AG08395 (cell line): ENCODE results near the gene UAP1L1.
"Not testable (repeated sequence)": the region's sequence is repeated elsewhere in the genome, so short reads cannot be mapped to it uniquely, and the experiment has no call there.

Source experiments
- DNase-seq: peaks from one replicate; pipeline ENCODE4 v3.0.0; 2012; ENCODE audit warnings: mixed read lengths, low spot score

Gene UAP1L1

DNA sequence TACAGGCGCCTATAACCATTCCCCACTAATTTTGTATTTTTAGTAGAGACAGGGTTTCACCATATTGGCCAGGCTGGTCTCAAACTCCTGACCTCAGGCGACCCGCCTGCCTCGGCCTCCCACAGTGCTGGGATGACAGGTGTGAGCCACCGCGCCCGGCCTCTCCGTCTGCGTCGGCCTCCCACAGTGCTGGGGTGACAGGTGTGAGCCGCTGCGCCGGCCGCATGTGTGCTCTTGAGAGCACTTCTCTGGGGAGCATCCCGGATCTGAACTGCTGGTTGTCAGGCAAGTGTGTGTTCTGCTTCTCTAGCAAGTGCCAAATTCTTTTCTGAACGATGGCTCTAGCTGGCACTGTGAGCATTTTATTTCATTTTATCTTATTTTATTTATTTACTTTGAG lies 19.8 kb upstream of the UAP1L1 start:
- no peak for DNase-seq

DNA sequence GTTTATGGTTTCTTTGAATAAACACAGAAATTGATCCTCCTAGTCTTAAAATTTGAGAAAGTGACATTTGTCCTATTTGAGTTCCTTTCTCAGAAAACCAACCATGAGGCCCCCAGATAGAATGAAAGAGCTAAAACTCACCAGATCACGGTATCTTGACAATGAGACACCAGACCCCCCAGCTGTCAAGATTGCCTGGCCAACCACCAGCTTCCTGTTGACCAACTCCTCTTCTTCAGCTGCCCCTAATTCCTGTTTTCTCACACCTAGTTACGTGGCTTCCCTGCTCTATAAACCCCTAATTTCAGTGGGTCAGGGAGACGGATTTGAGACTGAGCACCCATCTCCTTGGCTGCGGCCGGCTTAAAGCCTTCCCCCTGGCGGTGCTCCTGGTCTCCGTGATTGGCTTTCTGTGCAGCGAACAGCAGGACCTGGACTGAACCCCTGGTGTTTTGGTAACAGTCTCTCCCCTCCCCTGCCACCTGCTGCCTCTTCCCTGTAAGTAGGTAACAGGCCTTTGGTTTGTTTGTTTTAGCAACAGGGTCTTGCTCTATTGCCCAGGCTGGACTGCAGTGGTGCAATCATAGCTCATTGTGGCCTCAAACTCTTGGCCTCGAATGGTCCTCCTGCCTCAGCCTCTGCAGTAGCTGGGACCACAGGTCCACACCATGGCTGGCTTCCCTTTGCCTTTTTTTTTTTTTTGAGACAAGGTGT lies 18.6 kb upstream of the UAP1L1 start:
- no peak for DNase-seq

DNA sequence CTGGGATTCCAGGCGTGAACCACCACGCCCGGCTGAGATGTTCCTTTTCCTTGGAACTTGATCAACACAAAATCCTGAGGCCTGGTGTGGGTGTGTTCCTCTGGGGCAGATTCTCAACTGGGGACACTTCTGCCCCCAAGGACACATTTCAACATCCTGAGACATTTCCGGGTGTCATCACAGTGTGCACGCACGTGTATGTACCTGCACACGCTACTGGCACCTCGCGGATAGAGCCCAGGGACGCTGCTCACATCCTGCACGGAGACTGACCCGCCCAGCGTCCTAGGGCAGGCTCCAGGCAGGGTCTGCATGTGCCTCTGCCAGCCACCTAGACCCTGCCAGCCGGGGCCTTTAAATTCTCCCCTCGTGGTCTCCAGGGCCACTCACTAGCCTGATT lies 14.9 kb upstream of the UAP1L1 start:
- no peak for DNase-seq

DNA sequence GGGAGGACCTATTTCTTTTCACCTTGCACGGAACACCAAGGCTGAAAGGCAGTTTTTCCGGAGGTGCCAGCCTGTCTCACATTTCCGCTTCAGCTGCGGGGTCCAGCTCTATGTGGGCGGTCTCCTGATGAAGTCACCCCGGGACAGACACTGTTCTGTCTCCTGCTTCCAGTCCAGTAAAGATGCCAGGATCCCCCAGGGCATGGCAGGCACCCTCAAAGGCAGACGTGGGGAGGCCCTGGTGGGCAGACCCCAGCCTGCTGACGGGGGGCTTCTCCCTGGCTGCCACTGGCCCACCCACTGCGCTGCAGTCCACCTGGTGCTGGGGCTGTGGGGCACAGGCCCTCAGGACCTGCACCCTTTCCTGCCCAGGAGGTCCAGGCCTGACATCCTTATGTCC lies 14.5 kb upstream of the UAP1L1 start:
- not testable (repeated sequence) for DNase-seq

DNA sequence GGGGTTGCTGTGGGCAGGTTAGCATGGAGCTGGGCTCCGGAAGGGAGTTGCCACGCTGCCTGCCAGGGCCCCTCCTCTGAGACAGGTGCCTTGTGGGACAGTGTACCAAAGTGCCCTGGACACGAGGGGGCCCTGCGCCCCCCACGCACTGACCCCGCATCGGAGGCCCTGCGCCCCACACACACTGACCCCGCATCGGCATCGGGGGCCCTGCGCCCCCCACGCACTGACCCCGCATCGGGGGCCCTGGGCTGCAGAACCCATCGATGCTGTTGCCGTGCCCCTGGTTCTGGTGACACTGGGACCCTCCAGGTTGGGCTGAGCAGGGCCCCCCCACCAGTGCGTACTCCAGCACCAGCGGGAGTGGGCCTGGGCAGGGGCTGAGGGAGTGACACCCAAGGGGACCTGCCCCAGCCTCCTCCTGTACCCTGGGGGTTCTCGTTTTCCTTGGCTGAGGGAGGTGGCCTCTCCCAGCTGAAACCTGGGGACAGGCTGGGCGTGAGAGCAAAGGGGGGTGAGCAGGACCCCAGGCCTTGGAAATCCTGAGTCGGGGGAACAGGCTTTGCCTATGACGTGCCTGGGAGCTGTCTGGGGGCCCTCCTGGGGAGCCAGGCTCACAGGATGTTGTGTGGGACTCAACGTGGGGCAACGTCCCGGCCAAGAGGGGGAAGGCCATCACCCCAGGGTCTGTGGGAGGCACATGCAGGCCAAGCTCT lies 13.8 kb upstream of the UAP1L1 start:
- DNase-seq = no peak

DNA sequence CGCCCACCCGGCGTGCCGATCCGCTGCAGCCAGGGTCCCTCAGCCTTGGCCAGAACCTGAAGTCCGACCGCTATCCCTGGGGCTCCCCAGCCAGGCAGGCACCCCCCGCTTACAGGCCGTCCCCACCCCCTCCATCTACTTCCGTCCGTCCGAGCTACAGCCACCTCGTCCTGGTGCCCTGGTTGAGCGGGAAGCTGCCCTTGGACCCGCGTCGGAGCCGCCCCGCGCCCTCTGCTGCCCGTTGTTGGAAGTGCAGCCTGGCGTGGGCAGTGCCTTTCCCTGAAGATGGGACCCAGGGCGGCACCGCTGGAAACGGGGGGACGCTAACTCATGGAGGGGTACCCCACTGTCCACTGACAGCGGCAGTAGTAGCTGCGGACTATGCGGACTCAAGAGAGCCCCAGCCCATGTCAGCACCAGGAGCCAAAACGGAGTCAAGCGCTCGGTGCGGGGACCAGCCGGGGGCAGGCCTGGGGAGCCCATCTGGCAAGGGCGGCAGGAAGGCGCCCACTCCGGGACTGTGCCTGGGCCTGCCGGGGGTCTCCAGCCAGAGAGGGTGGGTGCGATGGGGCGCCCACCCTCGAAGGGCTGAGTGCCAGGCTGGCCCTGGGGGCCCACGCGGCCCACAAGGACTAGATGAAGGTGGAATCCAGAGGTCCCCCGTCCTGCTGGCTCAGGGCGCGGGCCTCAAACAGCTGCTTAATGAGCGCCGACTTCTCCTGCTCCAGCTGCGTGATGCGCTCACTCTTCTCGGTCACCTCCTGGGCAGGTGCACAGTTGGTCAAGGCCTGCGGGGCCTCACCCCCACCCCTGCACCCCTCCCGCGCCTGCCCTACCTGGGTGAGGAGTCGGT lies 13.1 kb upstream of the UAP1L1 start:
- peak; percentile 69 for DNase-seq

DNA sequence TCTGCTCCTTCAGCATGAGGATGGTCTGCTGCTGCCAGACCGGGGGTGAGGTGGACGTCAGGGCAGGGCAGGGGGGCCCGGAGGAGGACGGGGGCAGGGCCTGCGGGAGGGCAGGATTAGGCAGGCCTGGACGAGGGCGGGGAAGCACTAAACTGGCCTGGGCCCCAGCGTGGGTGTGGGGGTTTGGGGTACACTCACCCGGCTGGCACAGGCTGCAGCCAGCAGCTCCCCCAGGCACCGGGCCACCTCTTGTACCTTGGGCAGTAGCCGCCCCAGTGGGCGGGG lies 12.5 kb upstream of the UAP1L1 start:
- no peak for DNase-seq

DNA sequence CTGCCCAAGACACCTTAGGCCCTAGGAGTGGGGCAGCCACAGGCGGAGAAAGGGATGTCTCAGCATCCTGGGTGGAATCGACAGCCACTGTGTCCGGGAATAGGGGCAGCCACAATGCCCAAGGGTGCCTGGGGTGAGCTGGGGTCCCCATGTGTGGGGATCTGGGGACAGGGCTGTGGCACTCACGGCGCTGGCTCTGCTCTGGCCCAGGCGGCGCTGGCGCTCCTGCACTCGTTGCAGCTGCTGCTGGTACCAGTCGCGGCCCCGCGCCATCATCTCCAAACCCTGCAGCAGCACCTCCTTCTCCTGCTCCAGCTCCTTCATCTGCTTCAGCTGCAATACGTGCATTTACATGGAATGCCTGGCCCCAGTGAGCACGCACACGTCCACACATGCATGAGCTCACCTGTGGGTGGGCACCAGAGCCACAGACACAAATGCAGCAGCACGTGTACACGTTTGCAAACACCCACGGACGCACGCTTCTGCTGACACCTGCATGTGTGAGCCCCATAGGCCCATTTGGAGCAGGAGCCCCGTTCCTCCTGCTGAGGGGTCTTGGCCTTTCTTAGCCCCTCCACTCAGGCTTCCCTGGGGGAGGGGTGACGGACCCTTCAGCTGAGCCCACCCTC lies 11.9 kb upstream of the UAP1L1 start:
- no peak for DNase-seq

DNA sequence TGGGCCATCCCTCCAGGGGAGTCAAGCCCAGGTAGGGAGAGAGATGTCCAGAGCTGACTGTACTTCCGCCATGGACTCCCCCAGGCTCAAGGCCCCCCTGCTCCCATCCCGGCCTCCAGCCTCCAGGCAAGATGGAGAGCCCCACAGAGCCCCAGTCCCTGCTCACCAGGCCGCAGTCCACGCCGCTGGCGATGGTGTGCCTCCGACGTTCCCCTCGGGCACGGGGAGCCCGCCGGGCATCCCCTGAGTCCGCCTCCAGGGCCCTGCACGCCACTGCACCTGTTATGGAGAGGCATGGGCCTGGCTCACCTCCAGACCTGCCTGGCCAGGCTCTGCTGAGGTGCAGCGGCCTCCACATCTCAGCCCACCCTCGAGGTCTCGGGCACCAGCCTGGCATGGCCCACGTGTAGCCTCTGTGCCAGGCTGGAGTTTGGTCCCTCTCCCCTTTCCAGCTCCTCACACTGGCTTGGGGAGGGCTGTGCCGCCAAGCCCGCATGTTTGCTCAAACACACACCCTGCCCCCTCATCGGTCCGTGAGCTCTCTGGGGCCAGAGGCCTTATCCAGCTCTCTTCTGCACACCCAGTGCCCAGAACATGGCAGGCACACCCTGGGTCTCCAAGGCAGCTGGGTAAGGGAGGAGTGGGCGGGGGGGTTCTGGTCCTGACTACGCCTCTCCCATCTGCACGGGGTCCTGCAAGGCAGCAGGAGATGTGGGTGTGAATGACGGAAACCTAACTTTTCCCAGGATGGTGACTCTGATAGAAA lies 11.0 kb upstream of the UAP1L1 start:
- no peak for DNase-seq

DNA sequence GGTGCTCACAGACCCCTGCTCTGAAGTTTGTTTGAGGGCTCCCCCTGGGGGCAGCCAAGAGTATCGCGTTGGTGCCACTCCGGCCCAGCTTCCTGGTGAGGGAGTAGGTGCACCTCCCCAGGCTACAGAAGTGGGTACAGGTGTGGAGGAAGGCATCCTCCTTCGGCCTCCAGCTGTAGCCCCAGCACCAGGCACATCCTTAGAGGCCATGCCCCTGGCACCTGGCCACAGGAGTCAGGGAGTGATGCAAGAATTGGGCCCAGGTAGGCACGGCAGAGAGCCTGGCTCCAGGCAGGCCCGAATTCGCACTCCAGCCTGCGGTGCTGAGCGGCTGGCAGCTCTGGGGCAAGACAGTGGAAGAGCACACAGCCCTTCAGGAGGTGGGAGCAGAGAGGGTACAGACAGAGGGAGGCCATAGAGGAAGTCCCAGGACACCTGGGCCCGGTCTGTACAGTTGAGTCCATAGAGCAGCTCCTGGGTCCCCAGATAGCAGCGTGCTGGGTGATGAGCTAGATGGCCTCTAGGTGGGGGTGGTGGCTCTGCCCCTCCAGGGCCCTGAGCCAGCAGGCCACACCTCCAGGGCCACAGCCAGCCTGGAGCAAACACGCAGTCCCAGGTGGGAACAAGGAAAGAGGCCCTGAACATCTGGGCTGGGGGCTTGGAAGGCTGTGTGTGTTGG lies 9.3 kb upstream of the UAP1L1 start:
- DNase-seq = peak; percentile 73

DNA sequence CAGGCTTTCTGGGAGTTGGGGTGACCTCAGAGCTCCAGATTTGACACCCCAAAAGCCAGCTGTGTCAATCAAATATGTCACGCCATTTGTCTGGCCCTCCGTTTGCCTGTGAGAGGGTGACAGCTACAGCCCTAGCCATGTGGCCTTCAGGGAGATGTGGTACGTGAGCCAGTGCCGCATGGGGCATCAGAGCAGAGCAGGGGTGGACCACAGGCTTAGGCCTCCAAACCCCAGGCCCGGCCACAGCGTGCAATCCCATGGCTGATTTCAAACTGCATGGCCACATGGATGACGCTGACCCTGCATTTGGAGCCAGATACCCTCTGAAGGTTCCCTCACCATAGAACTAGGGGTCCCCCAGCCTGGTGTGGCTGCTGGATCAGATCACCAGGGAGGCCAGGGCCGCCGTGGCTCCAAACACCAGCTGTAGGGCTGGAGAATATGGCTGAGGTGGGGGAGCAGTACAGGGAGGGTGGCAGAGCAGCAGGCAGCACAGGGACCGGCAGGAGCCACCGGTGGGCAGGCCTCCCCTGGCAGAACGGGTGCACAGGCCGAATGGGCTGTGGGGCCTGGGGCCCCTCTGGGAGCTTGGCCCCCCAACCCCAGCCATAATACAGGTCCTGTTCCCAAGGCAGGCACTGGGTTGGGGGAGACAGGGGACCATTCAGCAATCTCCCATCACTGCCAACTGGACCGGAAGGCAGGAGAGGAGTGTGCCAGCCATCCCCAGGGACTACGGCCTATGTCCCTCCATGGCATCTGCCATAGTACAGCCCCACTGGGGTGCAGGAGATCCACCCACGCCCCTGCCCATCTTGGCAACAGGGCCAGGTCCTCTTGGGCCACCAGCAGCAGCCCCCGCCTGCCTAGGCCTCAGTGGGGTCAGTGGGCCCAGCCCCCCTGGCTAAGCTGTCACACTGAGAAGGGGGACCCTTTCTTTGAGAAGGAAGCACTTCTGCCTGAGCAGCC lies 8.5 kb upstream of the UAP1L1 start:
- DNase-seq = no peak

DNA sequence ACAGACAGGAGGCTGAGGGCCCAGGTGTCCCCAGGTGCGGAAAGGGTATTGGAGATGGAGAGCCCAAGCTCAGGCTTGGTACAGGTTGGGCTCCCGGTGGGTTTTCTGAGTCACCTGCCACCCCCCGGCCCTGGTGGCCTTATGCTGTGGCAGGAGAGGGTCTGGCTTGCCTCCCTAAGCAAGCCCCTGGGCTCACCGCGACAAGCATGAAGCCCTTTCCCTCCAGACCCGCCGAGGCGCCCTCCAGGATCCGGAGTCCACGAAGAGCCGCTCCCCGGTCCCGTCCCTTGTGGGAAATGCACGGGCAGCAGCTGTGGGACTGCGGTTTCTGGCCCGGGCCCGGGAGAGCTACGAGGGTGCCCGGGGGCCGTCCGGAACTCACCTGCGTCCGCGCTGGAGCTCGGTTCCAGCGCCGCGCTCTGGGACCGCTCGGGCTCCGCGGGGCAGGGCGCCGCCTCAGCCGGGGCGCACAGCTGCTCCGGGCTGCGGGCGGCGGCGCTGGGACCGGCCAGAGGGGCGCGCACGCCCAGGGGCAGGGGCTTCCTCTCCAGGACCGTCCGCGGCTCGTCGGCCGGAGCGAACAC lies 7.7 kb upstream of the UAP1L1 start:
- no peak for DNase-seq

DNA sequence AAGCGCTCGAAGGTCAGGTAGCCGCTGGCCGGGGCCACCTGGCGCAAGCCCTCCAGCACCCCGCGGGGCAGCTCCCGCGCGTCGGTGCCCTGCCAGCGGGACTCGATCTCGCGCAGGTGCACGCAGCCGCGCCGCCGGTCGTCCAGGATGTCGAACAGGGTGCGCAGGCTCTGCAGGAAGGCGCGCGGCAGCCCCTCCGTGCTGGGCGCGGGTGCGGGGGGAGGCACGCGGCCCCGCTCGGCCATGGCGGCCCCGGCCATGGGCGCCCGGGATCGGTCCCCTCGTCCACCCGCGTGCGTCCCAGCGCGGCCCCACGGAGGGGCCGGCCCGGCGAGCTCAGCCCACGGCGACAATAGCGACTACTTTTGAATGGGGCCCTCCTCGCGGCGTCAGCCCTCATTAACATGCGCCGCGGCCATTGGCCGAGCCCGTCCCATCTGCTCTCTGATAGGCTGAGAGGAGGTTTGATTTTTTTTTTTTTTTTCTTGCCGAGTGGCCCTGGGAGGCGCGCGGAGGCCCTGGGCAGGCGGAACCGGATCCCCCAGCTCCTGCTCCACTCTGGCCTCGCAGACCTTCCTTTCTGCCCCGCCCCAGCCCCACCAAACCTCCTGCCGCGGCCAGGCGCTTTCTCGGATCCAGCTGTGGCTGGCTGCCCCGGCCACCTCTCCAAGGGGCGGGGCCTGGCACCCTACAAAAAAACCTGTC lies 7.0 kb upstream of the UAP1L1 start, which contains the start of gene SAPCD2:
TSS of gene SAPCD2 (minus strand) at position 357 of the 705 bp plus-strand sequence. CDS start at position 260, 97 bp downstream.
- peak; percentile 94 for DNase-seq

DNA sequence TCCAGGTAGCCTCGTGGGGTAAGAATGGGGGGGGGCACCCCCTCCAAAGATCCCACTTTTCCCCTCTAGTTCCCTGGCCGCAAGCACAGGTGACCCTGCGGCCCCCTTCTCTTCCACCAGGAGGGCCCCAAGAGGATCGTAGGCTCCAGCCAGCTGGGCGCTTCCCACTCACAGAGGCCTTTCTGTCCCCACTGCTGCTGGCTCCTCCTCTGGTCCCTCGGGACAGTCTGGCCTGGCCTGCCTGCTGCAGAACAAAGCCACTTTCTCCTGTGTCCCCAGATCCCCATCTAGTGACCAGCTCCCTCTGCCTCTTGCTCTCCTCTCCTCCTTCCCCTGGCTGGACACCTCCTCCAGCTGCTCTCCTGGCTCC lies 6.4 kb upstream of the UAP1L1 start:
- peak; percentile 2 for DNase-seq

DNA sequence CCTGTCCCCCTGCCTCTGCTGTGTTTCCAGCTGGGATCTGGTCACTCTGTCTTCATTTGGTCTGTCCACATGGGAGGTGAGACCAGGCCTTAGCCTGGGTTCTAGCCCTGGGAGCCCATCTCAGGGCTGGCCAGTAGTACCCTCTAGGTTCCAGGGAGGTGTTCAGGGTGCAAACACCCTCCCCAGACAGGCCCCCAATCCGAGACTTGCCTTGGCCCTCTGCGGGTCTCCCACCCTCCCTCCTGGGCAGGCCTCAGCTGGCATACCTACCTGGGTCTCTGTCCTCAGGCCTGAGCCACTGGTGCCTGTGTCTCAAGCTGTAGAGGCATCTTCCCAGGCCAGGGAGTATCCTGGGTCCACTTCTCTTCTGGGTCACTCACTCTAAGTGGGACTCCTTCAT lies 6.0 kb upstream of the UAP1L1 start:
- no peak for DNase-seq

DNA sequence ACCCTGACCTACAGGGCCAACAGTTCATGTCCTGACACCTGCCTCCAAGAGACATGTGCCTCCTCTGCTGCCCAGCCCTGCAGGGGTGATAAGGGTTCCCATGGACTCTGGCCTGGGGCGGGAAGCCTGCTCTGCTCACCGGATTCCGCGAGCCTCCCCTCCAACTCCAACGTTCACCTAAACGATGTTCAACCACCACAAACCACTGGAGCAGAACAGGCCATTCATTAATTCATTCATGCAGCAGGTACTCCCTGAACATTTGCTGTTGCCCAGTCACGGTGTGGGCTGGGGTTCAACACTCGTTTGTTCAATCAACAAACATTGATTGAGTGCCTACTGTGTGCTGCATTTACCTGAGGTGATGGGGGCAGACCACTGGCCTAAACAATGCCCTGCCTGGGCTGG lies 3.3 kb upstream of the UAP1L1 start:
- DNase-seq = no peak

DNA sequence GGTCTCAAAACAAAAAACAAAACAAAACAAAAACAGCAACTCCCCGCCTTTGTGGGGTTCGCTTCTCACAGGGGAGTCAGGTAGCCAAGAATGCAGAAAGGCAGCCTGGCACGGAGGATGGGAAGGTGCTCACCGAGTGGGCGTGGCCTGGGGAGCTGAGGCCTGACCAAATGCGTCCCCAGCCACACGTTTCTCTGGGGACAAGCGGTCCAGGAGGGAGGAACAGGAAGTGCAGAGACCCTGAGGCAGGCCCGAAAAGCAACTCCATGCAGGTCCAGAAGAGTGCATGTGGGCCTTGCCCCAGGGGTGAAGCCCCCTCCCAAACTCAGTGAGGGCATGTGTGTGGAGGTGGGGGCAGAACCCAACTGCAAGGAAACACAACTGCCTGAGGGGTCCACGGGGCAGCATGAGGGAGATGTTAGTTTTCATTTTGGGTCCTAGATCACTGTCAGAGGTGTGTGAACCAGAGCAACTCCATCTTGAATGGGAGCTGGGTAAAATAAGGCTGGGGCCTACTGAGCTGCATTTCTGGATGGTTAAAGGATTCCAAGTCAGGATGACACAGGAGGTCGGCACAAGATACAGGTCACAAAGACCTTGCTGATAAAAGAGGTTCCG lies 2.6 kb upstream of the UAP1L1 start:
- DNase-seq = no peak

DNA sequence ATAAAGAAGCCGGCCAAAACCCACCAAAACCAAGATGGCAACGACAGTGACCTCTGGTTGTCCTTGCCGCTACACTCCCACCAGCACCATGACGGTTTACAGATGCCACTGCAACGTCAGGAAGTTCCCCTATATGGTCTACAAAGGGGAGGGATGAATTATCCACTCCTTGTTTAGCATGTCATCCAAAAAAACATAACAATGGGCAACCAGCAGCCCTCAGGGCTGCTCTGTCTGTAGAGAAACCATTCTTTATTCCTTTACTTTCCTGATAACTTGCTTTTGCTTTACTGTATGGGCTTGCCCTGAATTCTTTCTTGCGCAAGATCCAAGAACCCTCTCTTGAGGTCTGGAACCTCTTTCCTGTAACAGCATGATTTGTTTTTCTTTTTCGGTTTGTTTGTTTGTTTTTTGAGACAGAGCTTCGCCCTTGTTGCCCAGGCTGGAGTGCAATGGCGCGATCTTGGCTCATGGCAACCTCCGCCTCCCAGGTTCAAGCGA lies 2.0 kb upstream of the UAP1L1 start:
- DNase-seq = no peak
